NCI-H345 treated with DMSO at 0.1 percent for 48 hours (cell line): ENCODE data around the gene MTCL1.

Experiments used
- DNase-seq: peaks from one replicate; lab custom pipeline; 2025; ENCODE audit not compliant: unreplicated experiment; lab: John Stamatoyannopoulos, UW

Gene MTCL1

DNA sequence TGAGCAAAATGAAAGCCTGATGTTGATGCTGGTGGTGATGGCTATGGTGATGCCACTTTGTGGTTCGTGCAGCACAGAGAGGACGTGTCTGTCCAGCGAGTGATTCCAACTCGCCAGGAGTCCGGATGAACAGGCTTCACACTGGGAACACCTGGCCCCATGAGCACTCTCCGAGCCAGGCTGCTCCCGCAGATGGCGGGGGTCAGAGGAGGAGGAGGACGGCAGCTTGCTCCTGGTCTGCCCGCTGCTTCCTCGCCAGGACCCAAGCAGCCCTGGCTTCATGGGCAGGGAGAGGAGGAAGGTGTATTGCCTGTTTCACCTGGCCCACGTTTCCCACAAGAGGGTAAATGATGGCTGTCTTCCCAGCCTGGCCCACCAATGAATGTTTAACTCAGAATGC lies 121.6 kb downstream of the MTCL1 start:
- DNase-seq = no peak

DNA sequence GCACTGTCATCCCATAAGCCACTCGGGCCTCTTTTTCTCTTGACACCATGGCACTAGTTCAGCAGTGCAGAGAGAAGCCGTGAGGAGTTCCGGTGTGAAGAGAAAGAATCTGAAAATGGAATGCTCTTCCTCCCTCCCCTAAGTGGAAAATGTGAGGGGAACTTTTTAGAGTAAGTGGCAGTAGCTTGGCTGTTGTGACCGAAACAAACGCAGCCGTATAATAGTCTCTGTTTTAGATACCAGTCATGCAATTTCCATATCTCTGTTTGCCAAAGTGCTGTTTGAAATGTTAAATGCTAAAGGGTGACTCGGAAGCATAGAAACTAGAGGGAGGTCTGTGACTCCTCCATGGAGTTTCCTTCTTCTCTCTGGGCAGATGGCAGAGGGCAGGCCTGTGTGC lies 122.9 kb downstream of the MTCL1 start:
- no peak for DNase-seq

DNA sequence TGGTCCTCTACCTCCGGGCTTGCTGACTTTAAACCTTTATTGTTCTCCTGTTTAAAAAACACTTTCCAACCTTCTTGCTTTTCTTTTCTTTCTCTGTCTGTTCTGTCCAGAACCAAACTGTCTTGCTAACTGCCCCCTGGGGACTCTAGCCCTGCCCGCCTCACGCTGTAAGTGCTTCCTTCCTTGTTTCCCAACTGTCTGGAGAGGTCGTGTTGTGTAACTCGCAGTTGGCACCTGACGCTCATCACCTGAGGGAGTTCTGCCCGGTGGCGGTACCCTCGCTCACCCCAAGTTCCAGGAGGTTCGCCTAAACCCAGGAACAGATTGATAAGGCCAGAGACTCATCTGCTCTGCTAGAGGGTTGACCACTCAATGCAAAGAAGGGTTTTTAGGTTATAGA lies 123.4 kb downstream of the MTCL1 start:
- DNase-seq = no peak

DNA sequence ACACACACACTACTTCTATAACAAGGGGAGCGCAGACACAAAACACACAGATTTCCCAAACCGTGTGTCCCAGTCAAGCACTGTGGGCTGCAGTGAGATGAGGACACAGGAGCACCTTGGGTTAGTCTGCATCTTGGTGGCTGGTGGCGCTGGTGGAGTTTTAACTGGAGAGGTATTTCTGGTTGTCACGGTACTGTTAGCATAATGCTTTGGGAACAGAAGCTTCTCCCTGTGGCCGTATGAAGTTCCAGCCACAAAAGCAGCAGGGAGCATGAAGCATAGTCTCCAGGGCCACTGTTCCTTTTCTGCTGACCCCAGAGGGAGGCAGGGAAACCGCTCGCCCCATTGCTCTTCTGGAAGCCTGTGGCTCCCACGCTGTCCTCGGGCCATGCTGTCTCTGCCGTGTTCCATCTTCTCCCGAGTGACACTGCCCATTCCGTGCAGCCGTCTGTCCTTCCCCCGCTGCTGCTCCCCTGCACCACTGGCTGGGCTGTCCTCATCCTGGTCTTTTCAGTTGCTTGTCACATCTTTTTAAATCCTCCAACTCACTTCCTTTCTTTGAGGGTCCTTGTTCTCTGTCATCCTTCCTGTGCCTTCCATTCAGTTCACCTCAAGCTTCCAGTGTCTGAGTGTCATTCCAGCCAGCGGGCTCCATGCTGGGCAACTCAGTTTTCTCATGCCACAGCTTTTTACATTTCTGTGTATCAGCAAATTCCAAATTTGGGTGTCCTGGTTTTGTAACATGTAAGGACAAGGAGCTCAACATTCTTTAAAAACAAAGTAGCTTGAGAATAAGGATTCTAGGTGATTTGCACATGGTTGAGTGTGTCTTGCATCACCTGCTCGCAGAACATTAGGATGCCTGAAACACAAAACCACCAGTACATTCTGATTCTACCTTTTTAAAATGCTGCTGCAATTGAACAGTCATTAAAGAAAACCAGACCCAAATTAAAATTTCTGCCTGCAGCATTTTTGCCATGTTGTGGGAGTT lies 125.0 kb downstream of the MTCL1 start:
- DNase-seq = no peak

DNA sequence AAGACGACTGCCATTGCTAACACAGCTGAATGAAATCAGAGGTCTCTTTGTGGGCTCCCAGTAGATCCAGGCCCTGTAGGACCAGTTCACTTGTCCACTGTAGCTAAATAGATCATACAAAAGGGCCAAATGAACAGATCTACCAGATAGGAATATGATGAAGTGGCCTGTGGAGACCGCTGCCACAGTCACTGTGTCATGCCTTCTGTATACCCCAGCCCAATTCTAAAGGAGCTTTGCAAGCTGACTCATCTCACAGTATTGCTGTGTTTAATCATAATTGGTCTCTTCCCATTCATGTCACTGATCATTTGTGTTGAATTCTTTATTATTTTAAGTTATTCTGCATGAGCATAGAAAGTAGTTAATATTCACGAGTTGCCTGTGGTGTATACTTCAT lies 125.8 kb downstream of the MTCL1 start:
- DNase-seq = no peak

DNA sequence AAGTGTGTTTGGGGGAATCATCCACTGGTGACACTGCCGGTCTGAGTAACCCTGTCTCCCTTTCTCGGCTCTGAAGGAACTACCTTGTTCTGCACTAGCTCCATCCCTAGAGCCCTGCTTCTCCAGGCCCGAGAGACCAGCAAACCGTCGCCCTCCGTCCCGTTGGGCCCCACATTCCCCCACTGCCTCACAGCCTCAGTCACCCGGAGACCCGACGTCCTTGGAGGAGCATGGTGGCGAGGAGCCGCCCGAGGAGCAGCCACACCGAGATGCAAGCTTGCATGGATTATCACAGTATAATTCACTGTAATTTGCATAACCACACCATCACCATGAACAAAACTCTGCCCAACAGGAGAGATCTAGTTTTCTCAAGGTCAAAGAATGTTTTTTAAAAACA lies 126.2 kb downstream of the MTCL1 start:
- no peak for DNase-seq

DNA sequence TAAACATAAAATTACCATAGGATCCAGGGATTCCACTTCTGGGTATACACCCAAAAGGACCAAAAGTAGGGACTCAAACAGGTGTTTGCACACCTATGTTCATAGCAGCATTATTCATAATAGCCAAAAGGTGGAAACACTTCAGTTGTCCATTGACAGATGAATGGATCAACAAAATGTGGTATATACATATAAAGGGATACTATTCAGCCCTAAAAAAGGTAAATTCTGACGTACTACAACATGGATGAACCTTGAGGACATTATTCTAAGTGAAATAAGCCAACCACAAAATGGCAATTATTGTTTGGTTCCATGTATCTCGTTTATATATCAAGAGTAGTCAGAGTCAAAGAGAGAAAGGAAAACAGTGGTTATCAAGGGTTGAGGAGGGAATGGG lies 128.1 kb downstream of the MTCL1 start:
- no peak for DNase-seq

DNA sequence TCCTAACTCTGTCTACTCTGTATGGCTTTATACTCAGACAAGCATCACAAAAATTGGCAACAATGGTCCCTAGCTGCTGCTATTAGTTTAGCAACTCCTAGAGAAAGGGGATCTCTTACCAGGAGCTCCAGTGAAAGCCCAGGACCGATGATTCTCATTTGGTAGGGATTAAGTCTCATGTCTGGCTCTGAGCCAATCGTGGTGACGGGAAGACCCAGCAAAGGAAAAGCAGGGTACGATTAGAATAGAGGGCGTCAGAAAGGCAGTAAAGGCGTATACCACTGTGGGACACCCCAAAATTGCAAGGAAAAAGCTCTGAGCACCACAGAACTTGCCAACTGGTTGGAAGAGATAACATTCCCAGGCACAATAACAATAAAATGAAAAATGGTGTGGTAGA lies 129.5 kb downstream of the MTCL1 start:
- DNase-seq = no peak

DNA sequence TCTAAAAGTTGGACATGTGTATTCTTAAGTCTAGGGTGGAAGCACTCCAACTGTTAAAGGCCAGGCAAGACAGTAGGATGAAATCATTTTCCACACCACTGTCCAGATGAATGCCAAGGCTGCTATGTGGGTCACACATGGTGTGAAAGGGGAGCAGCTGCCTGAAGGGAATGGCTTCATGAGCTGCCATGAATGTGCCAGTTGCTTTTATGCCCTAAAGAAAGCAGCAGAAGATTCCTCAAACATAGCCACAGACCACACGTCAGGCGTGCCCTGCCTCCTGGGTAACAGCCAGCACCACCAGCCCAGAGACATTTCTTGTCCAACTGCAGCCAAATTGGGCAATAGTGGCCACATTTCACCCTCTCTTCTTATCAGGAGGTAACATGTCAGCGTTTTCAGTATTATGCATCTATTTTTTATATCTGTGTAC lies 130.2 kb downstream of the MTCL1 start:
- no peak for DNase-seq

DNA sequence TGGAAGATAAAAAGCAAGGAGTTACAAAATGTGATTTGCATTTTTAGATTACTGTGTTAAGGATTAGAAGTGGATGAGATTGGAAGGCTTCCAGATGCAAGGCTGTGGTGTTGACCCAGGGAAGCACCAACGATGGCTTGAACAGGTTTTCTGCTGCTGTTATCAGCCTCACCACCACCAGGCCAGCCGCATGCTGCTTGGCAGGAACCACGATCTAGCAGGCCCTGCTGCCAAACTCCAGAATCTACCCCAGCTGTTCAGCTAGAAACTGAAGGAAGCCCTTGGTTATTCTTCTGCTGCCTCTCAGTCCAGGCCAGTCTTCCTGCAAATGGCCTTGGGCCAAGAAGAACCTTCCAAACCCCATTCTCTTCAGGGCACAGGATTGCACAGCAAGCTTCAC lies 133.9 kb downstream of the MTCL1 start:
- DNase-seq = no peak

DNA sequence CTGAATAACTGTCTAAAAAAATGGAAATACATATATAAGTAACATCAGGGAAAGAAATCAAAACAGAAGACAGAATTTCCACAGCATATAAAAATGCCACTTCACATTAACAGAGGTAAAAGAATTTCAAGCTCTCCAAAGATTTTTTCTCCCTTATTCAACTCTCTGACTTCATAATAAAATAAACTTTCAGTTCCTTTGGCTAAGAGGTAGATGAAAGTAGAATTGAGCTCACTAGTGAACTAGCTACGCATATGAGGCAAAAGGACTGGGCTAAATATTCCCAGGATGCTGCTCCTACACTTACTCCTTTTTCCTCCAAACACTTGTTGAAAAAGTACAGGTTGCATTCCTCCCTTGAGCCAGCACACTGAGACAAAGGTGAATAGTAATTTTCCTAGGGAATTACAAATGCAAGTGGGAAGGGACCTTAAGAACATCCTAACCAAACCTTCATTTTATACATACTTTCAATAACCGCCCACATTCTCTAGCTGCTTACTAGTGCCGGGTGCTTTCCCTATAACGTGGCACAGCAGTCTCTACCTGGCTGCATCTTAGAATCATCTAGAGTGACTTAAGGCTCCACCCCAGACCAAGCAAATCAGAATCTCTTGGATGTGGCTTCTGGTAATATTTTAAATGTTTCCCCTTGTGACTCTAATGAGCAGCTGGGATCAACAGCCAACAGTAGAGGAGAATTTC lies 136.6 kb downstream of the MTCL1 start:
- DNase-seq = no peak

DNA sequence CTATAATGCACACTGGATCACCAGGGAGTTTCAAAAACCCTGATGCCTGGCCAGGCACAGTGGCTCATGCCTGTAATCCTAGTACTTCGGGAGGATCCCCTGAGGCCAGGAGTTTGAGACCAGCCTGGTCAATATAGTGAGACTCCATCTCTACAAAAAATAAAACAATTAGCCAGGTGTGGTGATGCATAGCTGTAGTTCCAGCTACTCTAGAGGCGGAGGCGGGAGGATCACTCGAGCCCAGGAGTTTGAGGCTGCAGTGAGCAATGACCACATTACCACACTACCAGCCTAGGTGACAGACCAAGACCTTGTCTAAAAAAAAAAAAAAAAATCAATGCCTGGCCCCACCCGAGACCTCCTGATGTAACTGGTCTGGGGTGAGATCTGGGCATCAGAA lies 137.2 kb downstream of the MTCL1 start:
- DNase-seq = no peak

DNA sequence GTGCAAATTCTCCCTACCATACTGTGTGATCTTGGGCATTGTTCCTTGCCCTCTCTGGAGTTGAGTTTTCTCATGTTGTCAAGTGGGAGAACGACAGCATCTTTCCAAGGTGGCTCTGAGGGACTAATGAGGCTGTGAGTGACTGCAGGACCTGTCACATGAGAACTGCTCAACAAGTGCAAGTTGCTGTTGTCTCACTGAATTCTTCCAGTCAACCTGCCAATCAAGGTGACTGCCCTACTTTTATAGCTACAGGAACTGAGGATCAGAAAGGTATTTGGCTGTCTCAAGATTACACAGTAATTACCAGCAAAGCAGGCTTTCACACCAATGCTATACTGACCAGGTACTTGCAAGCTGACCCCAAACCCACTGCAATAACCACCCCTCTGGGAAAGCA lies 137.6 kb downstream of the MTCL1 start:
- no peak for DNase-seq

DNA sequence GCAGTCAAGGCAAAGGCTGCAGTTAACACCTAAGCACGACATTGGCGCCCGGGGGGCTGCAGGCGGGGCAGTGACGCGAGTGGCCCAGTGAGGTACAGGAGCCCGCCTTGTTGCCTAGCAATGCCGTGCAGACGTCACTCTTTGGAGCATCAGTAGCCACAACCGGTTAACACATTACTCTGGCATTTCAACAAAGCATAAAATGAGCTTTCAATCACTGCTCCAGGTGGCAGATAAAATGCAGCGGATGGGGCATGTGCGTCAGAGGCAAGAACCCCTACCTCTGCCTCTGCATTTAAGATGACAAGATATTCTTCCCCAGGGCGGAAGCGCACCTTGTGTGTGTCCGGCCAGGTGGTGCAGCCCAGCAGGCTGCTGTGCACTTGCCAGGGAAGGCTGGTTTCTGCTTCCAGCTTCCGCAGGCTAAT lies 139.4 kb downstream of the MTCL1 start:
- no peak for DNase-seq

DNA sequence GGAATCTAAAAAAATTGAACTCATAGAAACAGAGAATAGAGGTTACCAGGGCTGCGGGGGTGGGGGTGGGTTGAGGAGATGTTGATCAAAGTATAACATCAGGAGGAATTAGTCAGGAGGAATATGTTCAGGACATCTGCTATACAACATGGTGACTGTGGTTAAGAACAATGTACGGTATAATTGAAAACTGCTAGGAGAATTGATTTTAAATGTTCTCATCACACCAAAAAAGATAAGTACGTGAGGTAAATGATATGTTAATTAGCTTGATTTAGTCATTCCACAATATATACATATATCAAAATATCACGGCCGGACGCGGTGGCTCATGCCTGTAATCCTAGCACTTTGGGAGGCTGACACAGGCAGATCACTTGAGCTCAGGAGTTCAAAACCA lies 140.2 kb downstream of the MTCL1 start:
- DNase-seq = no peak

DNA sequence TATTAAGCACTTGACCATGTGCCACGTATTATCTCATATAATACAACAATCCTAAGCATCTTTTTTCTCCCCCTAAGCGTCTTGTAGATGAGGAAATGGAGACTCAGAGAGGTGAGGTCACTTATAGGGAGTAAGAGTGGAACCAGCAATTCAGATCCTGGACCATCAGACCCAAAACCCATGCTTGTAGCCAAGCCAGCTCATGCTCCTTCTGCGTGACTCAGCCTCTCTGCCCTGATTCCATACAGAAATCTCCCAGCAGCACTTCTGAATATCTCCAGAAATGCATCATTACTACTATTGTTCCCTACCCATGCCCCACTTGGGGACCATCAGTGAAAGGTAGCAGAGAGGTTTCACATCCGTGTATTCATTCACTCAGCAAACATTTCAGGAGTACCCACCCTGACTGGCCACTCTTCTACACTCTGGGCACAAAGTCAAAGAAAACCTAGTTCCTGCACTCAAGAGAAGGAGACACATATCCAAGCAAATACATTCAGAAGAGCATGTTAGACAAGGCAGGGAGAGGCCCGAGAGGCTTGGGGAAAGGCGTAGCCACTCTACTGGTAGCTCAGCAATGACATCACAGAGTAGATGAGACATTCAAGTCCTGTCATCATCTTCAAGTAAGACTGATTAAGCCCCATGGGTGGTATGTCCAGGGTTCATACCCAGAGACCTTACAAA lies 141.9 kb downstream of the MTCL1 start:
- no peak for DNase-seq

DNA sequence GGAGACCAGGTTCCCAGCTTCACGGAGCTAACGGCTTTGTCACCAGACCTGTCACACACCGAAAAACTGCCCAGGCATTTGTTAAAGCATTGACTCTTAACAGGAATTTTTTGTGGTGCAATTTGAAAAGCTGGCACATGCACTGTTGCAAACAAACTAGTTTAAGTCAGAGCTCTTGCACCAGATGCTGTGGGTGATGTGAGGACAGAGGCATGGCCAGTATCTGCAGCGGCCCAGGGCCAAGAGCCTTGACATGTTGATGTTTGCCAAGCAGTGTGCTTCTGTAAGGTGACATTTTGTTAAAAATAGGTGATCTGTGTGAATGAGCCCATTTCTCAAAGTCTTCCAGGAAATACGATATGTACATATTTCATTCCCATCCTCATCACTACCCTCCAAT lies 142.5 kb downstream of the MTCL1 start:
- DNase-seq = no peak

DNA sequence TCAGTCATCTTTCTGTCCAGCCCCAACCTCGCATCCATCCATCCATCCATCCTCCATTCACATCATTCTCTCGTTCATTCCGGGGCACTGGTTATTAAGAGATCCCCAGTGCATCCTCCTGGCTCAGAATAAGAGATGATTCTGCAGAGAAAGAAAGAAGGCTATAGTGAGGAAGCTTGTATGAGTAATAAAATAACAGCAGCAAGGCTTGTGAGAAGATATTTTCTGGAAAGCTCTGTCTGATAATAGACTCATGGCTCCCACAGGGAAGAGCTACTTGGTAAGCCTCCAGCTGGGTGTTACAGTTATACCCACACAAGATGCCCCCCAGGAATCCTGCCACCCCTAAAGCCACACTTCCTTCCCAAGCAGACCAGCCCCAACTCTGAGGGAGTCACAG lies 143.2 kb downstream of the MTCL1 start:
- no peak for DNase-seq

DNA sequence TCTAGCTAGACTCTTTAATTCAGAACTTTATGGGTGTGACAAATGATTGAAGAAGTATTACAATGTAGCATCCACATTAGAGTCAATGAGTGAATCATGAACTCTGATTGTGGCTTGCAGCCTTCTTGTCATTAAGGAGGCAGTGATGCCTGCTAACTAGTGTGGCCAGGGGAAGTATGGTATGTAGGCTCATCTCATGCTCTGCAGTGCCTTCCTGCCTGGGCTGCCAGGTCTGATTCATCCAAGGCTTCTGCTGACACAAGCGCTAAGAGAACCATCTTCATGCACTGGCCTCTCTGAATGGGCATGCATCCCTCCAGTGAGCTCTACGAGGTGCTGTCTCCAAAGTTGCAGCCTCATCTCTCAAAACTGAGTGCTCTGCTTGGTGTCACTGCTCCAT lies 144.3 kb downstream of the MTCL1 start:
- DNase-seq = no peak

DNA sequence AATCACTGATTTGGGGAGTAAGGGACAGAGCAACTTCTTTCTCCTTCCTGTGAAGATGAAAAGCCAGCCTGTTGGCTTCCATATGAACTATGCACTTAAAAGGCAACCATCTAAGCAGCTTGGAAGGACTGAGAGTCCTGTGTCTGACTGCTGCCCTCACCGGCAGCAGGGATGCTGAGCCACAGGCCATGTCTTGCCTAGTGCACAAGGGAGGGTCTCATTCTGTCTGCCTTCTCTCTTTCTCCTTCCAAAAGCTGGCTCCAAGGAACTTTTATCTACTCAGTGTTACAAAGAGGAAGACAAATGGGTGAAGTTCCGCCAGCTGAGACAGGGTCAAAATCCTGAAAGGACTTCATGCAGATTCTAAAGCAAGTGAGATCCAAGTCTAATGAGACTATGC lies 146.3 kb downstream of the MTCL1 start:
- DNase-seq = no peak

DNA sequence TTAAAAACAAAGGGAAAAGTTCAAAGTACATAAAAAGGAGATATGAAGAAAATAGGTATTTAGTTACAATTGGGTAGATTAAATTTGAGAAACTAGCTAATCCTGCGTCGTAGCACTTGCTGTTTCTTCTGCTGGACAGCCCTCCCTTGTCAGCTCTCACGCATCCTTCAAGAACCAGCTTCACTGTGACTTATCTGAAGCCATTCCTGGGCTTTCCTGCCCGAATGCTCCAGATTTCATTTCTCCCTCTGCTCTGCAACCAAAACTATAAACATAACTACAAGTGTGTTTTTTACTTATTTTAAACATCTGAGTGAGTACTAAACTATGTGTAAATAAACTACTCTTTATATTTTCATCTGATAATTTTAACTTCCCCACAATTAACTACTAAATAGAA lies 149.2 kb downstream of the MTCL1 start:
- no peak for DNase-seq

DNA sequence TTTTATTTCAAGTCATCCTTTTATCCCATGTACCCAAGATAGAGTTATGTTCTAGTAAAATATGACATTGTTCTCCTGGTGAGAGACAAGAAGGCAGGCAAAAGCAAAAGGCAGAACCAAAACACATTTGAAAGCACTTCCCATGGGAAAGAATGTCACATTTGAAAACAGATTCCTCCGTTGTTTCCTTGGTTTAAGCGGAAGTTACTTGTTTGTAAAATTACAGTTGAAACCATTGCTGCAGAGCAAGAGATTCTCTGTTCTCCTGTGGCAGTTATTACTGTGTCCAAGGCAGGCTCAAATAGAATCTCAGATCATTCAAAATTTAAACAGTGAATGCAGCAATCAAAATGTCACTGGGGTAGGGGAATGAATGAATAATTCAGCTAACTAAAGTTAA lies 149.6 kb downstream of the MTCL1 start:
- DNase-seq = no peak
